ENCODE data around the gene SLC29A1.

DNA sequence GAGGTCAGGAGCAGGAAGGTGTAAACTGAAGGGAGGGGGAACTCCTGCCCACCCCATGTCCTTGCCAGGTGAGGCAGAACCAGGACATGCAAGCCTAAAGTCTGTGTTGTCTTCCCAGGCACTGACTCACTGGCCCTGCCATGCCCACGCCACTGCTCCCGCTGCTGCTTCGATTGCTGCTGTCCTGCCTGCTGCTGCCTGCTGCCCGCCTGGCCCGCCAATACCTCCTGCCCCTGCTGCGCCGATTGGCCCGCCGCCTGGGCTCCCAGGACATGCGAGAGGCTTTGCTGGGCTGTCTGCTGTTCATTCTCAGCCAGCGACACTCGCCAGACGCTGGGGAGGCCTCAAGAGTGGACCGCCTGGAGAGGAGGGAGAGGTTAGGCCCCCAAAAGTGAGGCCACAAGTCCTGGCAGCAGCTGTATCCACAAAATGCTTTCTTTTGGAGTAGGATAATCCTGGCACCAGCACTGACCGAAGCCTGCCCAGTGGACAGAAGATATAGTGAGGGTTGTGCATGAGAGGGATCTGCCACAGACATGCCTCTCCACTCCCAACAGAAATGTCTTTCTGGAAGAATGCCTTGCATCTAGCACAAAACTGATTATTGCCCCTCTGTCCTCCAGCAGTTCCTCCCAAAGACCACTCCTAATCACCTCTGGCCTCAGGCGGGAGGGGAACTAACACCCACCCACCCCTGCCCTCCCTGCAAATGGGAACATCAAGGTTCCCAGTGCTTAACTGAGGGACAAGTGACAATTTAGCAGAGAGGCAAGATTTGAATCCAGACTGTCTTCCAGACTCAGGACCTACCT, 5.9 kb upstream of the SLC29A1 start:
- TF ChIP-seq POLR2A (IDR thresholded peaks at IDR 0.05) (no peak), EP300 (IDR thresholded peaks at IDR 0.05) (no peak)
- TF ChIP-seq, protein P1, sequence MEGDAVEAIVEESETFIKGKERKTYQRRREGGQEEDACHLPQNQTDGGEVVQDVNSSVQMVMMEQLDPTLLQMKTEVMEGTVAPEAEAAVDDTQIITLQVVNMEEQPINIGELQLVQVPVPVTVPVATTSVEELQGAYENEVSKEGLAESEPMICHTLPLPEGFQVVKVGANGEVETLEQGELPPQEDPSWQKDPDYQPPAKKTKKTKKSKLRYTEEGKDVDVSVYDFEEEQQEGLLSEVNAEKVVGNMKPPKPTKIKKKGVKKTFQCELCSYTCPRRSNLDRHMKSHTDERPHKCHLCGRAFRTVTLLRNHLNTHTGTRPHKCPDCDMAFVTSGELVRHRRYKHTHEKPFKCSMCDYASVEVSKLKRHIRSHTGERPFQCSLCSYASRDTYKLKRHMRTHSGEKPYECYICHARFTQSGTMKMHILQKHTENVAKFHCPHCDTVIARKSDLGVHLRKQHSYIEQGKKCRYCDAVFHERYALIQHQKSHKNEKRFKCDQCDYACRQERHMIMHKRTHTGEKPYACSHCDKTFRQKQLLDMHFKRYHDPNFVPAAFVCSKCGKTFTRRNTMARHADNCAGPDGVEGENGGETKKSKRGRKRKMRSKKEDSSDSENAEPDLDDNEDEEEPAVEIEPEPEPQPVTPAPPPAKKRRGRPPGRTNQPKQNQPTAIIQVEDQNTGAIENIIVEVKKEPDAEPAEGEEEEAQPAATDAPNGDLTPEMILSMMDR (IDR thresholded peaks at IDR 0.05), result no peak
